ENCODE data around the gene TBC1D1. TPM values are rescaled to one million over a fixed set of nuclear protein-coding genes. Genes with fewer than 3 reads are reported as not detected.

The TBC1D1 gene
- total and polyA plus RNA-seq, 8 donors: 53.3 to 78.9 (median 71.1) TPM

GRCh38 chr4:38137080-38137479, 246.2 kb downstream of the TBC1D1 start:
- H3K4me1 ChIP-seq: no peaks in the 10 kb centered on the region
- DNase-seq (no peak), ATAC-seq (no peak)
- H3K27me3 ChIP-seq: no peaks in the 10 kb centered on the region
- no peak overlapping the region for H3K4me3 ChIP-seq
- no peak for TF ChIP-seq CTCF (IDR thresholded peaks at IDR 0.05)
- no peak overlapping the region for H3K27ac ChIP-seq
- peaks cover 0 to 71% of the 10 kb centered on the region in 2 donors for H3K36me3 ChIP-seq
- no peaks in the 10 kb centered on the region for H3K9me3 ChIP-seq
- intact Hi-C loops (cut with DNase I): no loop called here

GRCh38 chr4:38138363-38138762, 247.5 kb downstream of the TBC1D1 start:
- Histone ChIP-seq H3K27me3 (no peaks in the 10 kb centered on the region), H3K27ac (no peak overlapping the region), H3K9me3 (no peaks in the 10 kb centered on the region), H3K4me3 (no peak overlapping the region), H3K36me3 (peaks cover 0 to 66% of the 10 kb centered on the region in 2 donors), H3K4me1 (no peaks in the 10 kb centered on the region)
- TF ChIP-seq CTCF (IDR thresholded peaks at IDR 0.05): no peak
- no peak for DNase-seq
- no peak for ATAC-seq
- intact Hi-C loops (cut with DNase I): no loop called here

- peaks cover 0 to 58% of the 10 kb centered on the region in 2 donors for H3K36me3 ChIP-seq
- no peak for DNase-seq
- intact Hi-C loops (cut with DNase I): no loop called here
- no peaks in the 10 kb centered on the region for H3K9me3 ChIP-seq
- H3K27me3 ChIP-seq: no peaks in the 10 kb centered on the region
- H3K27ac ChIP-seq: no peak overlapping the region
- no peak overlapping the region for H3K4me3 ChIP-seq
- no peaks in the 10 kb centered on the region for H3K4me1 ChIP-seq
- TF ChIP-seq CTCF (IDR thresholded peaks at IDR 0.05): no peak
- ATAC-seq: no peak
Observed at GRCh38 chr4:38139187-38139586, 248.3 kb downstream of the TBC1D1 start.

GRCh38 chr4:38140643-38141203, 249.8 kb downstream of the TBC1D1 start:
- H3K4me1 ChIP-seq: no peaks in the 10 kb centered on the region
- H3K36me3 ChIP-seq: peaks cover 0 to 44% of the 10 kb centered on the region in 2 donors
- intact Hi-C loops (cut with DNase I): no loop called here
- no peak overlapping the region for H3K4me3 ChIP-seq
- DNase-seq: no peak
- H3K27me3 ChIP-seq: no peaks in the 10 kb centered on the region
- no peak overlapping the region for H3K27ac ChIP-seq
- ATAC-seq: no peak
- no peak for TF ChIP-seq CTCF (IDR thresholded peaks at IDR 0.05)
- no peaks in the 10 kb centered on the region for H3K9me3 ChIP-seq

GRCh38 chr4:38141808-38142500, 251.1 kb downstream of the TBC1D1 start:
- Histone ChIP-seq H3K36me3 (peaks cover 0 to 38% of the 10 kb centered on the region in 2 donors), H3K27ac (no peak overlapping the region), H3K27me3 (no peaks in the 10 kb centered on the region), H3K9me3 (no peaks in the 10 kb centered on the region), H3K4me3 (no peak overlapping the region), H3K4me1 (no peaks in the 10 kb centered on the region)
- ATAC-seq (peak; percentile 56), DNase-seq (no peak)
- no peak for TF ChIP-seq CTCF (IDR thresholded peaks at IDR 0.05)
- intact Hi-C loops (cut with DNase I): no loop called here

Measured in left lung (tissue), 10 donors.